GM19035 (cell line): ENCODE data around the gene OLR1.
A peak's percentile ranks its signal among the peaks of the same experiment; 100 is the strongest.
"Not testable (repeated sequence)": the region's sequence is repeated elsewhere in the genome, so short reads cannot be mapped to it uniquely, and the experiment has no call there.

Source experiments
- ATAC-seq: cut with Tn5 transposase; IDR thresholded peaks from one replicate; pipeline ENCODE4 v1.9.1; 2021; ENCODE audit not compliant: unreplicated experiment

OLR1 gene

DNA sequence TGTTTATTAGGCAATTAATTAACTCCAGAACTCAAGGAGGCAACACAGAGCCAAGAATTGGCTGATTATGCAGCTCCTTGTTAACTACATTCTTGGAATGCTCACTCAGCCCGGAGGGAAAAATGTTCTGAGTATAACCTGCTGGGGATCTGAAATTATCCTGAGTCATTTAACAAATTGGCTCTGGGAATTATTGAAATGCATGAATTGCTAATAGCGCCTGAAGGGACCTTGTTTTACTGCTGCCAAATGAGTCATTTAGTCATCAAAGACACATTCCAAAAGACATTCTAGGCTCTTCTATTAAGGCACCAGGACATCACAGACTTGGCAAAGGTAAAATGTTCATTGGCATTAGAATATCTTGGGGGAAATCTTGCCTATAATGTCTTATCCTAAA, 19.9 kb upstream of the OLR1 start:
- ATAC-seq, result no peak

DNA sequence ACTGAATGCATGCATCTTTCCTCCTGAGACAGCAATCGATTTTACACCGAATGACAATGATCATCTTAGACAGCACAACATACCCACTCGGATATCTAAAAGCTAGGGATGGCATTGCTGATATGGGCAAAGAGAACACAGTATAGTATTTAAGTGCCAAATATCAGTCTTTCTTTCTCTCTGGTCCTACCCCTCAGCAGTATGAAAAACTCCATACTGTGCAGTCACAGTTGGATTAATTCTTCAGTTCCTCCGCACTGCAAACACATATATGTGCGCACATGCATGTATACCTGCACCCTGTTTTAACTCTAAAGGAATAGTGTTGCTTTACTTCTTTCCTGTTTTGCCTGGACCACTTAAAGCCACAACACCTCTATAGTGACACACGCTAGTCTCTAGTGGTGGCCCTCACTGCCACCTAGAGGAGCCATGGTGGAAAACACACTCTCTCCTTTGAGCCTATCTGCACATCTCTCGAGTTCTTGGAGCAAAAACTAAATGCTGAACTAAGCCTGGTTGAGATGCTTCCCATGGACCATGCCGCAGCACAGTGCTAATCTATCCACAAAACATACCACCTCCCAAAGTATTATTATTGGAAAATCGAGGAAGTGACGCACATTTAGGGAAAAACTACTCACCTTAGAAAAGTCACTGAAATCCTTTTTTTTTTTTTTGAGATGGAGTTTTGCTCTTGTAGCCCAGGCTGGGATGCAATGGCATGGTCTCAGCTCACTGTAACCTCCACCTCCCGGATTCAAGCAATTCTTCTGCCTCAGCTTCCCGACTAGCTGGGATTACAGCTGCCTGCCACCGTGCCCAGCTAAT, 18.8 kb upstream of the OLR1 start:
- peak; percentile 94 for ATAC-seq

DNA sequence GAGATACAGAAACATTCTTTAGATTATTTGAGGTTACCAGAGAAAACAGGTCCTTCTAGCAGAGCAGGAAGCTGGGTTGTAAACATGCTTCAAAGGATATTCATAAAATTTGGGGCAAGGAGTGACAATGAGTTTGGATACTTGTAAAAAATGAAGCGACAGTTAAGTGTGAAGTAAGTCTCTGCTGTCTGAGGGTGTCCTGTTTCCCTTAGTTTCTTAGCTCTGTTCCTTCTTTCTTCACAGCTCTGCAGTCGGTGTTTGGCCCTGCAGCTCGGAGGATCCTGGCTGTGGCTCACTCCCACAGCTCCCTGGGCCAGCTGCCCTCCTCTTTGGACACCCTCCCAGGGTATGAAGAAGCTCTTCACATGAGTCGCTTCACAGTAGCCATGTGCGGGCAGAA, 17.7 kb upstream of the OLR1 start:
- no peak for ATAC-seq

DNA sequence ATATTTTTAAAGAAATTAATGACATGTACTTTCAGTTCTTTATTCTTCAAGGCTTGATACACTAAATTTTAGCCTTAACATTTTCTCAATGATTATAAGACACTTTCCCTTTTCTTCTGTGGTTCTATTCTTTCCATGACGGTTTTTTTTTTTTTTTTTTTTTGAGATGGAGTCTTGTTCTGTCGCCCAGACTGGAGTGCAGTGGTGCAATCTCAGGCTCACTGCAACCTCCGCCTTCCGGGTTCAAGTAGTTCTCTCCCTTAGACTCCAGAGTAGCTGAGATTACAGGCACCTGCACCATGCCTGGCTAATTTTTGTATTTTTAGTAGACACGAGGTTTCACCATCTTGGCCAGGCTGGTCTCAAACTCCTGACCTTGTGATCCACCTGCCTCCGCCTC, 15.0 kb upstream of the OLR1 start:
- not testable (repeated sequence) for ATAC-seq

DNA sequence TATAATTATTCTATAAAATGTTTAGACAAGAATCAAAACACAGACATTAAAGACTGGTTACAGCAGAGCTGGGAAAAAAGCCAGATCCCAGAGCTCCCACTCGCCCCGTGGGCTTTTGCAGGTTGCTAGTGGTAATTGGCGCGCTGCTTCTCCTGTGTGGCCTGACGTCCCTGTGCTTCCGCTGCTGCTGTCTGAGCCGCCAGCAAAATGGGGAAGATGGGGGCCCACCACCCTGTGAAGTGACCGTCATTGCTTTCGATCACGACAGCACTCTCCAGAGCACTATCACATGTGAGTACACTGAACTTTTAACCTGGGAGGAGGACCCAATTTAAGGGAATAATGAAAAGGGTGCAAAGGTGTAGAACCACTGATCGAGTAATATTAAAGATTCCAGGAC, 14.4 kb upstream of the OLR1 start:
- no peak for ATAC-seq

DNA sequence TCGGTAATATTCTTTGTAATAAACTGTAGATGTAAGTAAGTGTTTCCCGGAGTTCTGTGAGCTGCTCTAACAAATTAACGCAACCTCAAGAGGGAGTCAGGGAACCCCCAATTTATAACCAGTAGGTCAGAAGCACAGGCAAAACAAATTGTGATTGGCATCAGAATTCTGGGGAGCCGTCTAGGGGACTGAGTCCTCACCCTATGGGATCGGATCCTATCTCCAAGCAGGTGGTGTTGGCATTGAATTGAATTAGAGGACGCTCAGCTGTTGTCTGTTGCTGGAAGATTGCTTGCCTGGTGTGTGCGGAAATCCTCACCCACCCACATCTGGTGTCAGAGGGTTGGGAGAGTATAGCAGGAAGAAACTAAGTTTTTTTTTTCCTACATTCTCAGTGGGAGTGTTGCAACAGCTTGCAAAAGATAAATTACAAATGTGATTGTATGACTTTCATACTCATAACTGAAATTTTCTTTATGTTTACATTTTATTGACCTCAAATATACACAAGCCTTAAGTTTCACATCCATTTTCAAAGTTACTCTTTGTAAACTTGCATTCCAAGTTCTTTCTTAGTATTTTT, 12.4 kb upstream of the OLR1 start:
- no peak for ATAC-seq

DNA sequence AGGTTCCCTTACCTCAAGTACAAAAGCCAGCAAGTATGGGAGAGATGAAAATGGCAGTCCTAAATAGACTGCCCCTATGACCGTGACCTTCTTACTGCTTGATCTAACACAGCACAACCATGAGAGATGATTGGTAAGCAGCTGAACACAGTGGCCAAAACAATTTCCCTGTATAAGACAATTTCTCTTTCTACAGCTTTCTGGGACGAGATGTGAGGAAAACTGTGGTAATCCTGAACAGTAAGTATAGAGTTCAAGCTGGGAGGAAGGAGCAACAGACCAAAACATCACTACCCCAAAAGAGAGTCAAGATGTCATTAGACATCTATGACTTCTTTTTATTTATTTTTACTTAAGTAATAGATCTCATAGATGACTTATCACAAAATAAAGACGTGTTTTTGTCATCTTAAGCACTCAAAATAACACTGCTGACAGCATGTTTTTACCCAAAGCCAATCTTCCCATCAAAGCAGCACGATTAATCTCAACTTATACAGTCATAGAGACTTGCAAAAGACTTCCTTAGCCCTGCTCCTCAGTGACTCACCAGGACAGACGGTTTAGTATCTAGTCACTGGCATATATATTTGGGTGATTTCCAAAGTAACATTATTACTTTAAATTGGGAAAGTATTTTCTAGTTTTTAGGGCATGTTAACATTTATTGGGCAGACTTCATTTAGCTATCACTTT, 10.6 kb upstream of the OLR1 start:
- no peak for ATAC-seq

DNA sequence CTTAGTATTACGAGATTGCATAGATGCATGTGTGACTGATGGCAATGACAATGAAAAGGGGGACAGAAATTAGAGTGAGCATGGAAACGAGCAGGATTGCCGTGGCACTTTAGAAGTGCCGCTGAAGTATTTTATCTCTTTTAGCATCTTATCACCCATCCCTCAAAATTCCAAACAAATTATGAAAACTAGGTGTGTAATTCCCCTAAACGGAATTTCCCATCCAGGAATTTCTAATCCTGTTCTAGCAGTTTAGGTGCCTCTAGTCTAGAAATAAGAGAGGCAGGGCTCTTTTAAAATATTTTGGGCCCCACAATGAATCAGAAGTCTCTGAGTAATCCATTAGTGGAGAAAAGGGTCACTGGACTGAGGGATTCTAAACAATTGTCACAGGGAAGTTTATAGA, 7.8 kb upstream of the OLR1 start:
- ATAC-seq, result no peak

DNA sequence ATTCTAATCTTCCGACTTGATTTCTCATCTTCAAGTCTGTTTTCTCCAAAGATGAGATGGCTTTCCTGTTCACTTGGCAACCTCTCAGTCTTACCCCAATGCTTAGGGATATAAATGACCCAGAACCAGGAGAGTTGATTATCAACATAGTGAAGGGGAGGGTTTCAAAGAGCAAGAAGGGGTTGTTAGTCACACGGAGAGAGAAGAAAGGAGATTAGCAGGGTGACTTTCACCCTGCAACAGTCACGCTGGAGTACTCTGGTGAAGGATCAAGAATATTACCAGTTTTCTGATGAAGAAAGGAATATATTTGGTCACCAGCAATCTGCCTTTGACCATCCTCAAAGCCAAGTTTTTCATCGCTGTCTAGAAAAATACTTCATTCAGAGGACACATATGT, 6.9 kb upstream of the OLR1 start, which contains the start of gene TMEM52B:
Gene TMEM52B, plus strand, starts transcription at position 212 of the 400 bp plus-strand sequence. CDS start 543 bp downstream, outside the sequence.
- no peak for ATAC-seq

DNA sequence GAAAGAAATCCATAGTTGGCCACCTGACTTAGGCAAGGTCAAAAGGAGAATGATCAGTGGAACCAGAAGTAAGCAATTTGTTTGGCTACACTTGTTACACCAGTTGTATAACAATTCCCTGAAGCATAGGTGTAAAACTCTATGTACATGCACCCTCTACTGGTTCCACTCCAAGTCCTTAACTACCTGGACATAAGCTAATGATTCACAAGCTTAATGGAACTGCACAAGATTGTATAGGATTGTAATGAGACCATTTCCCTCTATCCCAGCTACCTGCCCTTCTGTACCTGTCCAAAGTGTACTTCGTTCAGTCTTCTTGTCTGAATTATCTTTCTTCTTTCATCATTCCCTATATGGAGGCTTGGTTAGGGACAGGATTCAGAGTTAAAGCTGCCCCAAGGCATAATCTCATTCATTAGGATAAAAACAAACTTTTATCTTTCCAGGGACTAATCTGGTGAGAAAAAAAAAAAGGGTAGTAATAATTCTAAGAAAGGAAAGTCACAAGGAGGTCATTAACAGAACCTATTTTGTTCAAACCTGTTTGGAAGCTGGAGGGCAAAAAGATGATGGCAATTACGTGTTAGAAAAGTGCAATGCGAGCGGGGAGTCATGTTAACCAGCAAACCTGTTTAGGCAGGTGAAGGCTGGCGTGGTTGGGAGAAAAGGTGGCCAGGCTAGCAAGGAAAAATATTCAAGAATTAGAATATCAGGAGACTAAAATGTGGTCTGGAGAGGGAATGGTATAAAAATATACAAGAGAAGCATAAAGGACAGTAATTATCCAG, 4.1 kb upstream of the OLR1 start:
- no peak for ATAC-seq

DNA sequence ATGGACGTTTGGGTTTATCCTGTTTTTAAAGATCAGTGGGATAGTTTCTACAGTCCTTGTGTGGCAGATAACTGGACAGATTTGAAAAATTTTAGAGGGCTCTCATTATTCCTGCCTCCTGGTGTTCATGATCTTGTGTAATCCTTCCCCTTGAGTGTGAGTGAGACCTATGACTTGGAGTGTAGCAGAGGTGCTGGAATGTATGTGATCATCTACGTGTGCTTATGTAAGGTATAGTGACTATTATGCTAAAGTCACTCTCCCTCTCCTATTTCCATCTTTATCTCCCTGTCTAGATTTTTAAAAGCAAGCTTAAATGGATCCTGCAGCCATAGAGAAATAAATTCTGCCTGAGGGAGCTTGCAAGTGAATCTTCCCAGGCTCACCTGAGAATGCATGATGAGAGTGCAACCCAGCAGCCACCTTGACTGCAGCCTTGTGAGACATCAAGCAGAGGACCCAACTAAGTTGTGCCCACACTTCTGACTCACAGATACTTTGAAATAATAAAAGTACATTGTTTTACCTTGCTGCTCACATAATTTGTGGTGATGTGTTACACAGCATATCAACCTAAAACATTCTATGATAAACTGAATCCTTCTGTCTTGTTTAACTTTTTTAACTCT, 3.2 kb upstream of the OLR1 start:
- no peak for ATAC-seq

DNA sequence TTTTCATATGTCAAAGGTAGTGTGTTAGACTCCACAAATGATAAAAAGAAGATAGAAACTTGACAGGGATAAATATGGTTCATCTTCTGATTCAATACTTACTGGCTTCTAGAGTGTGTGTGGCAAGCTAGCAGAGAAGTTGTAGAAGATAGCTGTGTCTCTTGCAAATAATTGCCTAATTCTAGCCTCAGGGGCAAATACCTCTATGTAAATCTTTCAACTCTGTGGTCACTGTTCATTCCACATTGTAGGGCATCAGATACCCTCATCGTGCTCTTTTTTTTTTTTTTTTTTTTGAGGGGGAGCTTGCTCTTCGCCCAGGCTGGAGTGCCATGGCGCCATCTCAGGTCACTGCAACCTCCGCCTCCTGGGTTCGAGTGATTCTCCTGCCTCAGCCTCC, 1.7 kb downstream of the OLR1 start:
- ATAC-seq, result no peak

DNA sequence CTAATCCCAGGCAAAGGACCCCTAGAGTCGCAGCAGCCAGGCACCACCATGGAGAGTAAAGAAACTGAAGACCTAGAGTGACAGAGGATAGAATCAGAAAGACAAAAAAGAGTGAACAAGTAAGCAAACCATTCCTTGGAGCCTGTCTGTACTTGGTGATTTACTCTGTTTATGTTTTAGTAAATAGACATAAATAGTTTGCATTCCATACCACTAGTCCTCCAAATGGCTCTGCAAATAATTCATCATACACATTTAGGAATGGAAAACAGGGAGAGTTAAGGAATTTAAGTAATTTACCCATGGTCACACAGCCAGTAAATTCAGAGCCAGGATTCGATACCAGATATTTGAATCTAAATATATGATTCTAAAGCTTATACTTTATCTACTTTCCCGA, 2.8 kb downstream of the OLR1 start:
- no peak for ATAC-seq

DNA sequence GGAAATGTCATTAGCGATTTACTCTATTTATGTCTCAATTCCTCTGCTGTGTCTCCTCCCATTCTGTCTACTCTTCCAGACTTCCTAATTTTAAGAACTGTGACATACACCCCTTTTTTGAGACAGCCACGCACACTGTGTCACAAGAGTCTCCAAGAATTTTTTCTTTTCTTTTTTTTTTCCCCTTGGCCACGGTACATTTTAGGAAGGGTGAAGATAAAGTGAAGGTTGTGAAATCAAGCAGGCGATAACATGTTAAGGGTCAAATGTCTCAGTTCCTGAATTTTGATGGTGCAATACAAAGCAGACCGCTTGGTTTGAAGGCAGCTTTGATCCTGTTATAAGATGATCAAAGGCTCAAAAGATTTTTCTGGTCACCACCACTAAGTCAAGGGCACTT, 4.3 kb downstream of the OLR1 start:
- no peak for ATAC-seq

DNA sequence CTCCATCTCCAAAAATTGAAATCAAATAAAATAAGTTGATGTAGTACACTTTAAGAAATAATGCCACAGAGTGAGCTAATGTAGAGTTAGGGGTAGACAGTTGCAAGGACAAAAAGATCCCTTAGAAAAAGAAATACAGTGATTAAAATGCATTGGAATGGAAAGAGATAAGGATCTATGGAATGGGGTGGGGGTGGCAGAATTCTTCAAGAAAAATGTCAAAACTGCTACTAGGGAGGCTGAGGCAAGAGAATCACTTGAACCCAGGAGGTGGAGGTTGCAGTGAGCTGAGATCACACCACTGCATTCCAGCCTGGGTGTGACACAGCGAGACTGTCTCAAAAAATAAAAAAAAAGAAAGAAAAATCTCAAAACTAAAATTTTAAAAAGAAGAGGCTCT, 6.5 kb downstream of the OLR1 start:
- ATAC-seq, result no peak

DNA sequence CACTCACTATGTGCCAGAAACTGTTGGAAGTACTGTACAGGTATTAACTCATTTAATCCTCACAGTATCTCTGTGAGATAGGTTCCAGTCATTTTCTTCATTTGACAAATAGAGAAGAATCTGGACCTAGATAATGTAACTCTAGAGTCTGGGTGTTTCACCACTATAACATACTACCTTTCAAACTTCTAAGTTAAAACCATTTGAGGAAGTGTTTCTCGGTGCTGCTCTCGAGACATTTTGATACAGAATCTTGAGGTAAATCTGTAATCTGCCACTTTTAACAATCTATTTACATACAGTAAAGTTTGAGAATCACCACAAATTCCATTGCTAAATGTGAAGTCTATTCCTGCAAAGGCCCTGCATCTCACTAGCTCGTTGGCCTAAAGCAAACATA, 8.8 kb downstream of the OLR1 start:
- no peak for ATAC-seq

DNA sequence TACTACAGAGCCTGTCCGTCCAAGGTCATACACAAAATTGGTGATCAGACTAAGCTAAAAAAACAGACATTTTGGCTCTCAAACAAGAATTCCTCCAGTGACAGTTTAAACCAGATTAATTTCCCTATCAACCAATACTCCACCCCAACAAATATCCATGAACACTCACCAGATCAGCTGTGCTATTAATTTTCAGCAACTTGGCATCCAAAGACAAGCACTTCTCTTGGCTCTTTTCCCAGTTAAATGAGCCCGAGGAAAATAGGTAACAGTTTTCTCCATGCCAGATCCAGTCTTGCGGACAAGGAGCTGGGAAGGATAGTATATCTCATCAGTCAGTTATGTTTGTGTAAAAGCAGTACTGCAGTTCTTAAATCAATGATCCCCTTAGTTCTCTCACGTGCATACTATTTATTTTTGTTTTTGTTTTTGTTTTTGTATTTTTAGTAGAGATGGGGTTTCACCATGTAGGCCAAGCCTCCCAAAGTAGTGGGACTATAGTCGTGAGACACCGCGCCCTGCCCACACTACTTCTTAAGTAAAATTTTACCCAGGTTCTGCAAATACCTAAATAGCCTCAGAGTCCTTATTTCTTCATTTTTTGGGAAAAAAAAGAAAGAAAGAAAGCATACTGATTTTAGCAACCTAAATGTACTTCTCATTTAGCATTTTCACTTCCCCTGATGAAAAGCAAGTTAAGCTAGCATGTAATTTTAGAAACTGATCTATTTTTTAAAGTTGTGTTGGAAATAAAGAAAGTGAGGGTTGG, 11.1 kb downstream of the OLR1 start:
- ATAC-seq, result no peak

DNA sequence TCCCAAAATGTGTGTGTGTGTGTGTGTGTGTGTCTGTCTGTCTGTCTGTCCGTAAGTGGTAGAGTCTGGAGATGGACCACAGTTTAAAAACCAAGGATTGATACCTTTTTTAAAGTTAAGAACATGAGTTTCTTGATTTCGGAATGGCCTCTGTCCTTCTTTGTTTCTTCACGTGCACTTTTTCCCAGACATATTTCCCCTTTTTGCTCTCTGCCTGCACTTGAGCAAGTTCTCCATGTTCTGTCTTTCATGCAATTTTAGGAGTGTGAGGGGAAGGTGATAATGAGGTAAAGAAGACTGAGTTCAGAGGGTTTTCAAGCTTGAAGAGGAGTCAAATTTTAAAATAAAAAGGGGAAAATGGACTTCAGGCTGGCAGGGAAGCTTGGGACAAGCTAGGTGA, 12.7 kb downstream of the OLR1 start:
- ATAC-seq, result no peak

DNA sequence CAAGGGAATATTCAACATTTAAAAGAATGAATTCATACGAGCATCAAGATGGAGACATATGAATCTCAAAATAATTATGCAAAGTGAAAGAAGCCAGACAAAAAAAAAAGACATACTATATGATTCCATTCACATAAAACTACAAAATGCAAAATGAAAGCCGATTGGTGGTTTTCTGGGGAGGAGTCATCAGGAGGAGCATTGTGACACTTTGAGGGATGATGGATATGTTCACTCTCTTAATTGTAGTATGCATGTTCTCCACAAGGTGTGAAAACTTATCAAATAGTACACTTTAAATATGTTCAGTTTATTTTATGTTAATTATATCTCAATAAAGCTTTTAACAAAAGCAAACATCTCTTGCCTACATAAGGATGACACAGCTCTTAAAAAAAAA, 13.5 kb downstream of the OLR1 start:
- no peak for ATAC-seq

DNA sequence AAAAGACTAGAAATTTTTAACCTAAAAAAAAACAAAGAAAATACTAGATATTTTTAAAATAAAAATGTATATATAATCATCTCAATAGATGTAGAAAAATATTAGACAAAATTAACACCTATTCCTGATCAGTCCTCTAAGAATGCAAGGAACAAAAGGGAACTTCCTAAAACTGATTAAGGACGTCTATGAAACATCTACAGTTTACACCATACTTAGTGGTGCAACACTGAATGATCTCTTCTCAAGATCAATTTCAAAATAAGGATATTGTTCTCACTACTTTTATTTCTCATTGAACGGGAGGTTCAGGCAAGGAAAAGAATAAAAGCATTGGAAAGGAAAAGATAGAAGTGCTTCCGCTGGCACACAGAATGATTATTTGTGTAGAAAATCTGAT, 16.0 kb downstream of the OLR1 start:
- no peak for ATAC-seq
